HFFc6 (cell line): Measurements from ENCODE around the gene UBE2L3. TPM values are rescaled to one million over a fixed set of nuclear protein-coding genes. Genes with fewer than 3 reads are reported as not detected.
A peak's percentile ranks its signal among the peaks of the same experiment; 100 is the strongest.

ENCODE experiments used
- DNase-seq: peaks from one replicate; pipeline ENCODE4 v3.0.0-alpha.2; 2018
- H3K27ac Mint-ChIP-seq: 2 replicates; pipeline ENCODE4 v1.8.0; 2020; ENCODE audit warnings: mild to moderate bottlenecking, mixed read lengths
- H3K27me3 Mint-ChIP-seq: 2 replicates; pipeline ENCODE4 v1.8.0; 2021; ENCODE audit warnings: mild to moderate bottlenecking, moderate library complexity, mixed read lengths; ENCODE audit not compliant: insufficient read depth
- H3K36me3 Mint-ChIP-seq: 2 replicates; pipeline ENCODE4 v1.8.0; 2021; ENCODE audit warnings: low read depth, mixed read lengths
- H3K4me1 Mint-ChIP-seq: 2 replicates; pipeline ENCODE4 v1.8.0; 2020; ENCODE audit warnings: low read depth, mixed read lengths
- H3K4me3 Mint-ChIP-seq: 2 replicates; pipeline ENCODE4 v1.8.0; 2020; ENCODE audit warnings: mild to moderate bottlenecking, moderate library complexity, mixed read lengths
- H3K9me3 Mint-ChIP-seq: 2 replicates; pipeline ENCODE4 v1.8.0; 2020; ENCODE audit warnings: mild to moderate bottlenecking, mixed read lengths
- total RNA-seq, 6 experiments: library from RNA; stranded (reverse); fragmentation: NEBNext Ultra II Directional; extraction: Animal tissue kit (Norgen Biotek cat#: 25700); gene quantifications; 2 replicates in 1 of 6; 3 replicates in 5 of 6; pipeline ENCODE4 v1.2.3, GENCODE V29; 2021
- TF ChIP-seq, protein P1 (sequence below): fragments of 200-600 bp; sonication (generic); IDR thresholded peaks from 2 replicates; pipeline ENCODE4 v1.5.0; 2021; ENCODE audit warnings: antibody characterized with exemption, mild to moderate bottlenecking

The UBE2L3 gene
- total RNA-seq, 6 experiments from 2014 or later = 82.7 to 93.3 (median 88.7) TPM

DNA sequence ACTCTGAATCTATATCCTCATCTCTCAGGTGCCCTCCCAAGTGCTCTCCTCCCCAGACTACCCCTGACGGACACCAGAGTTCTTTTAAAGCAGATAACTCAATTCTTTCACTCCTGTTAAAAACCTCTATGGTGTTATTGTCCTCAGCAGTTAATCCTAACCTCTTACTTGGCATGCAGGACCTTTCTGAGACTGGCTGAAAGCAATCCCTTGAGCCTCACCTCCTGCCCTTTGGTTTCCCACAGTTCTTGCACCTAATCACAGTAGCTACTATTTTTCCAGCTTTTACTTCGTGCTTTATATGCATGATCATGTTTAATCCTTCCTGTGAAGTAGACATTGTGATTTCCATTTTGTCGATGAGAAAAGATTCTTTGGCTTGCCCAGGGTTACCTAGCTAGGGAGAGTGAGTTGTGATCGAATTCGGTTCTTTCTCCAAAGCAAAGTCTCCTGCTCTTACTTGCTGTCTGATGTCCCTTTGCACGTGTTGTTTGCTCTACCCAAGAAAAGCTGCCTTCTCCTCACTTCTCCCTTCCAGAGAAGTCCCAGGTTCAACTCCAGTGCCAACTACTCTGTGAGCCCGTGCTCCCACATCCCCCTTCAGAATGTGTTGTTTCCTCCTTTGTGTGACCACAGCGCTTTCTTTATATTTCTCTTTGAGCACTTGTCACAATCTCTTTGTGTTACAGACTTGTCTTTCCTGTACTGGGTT lies 2.1 kb downstream of the UBE2L3 start:
- peak overlapping the region; percentile 97 for H3K4me3 Mint-ChIP-seq
- H3K27me3 Mint-ChIP-seq = peaks cover 4% of the 10 kb centered on the region; the same call in 1 of the 2 replicates
- peak overlapping the region; percentile 96 for H3K27ac Mint-ChIP-seq
- DNase-seq = no peak
- no peaks in the 10 kb centered on the region for H3K9me3 Mint-ChIP-seq
- TF ChIP-seq, protein P1, sequence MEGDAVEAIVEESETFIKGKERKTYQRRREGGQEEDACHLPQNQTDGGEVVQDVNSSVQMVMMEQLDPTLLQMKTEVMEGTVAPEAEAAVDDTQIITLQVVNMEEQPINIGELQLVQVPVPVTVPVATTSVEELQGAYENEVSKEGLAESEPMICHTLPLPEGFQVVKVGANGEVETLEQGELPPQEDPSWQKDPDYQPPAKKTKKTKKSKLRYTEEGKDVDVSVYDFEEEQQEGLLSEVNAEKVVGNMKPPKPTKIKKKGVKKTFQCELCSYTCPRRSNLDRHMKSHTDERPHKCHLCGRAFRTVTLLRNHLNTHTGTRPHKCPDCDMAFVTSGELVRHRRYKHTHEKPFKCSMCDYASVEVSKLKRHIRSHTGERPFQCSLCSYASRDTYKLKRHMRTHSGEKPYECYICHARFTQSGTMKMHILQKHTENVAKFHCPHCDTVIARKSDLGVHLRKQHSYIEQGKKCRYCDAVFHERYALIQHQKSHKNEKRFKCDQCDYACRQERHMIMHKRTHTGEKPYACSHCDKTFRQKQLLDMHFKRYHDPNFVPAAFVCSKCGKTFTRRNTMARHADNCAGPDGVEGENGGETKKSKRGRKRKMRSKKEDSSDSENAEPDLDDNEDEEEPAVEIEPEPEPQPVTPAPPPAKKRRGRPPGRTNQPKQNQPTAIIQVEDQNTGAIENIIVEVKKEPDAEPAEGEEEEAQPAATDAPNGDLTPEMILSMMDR = no peak
- peaks cover 56% of the 10 kb centered on the region for H3K4me1 Mint-ChIP-seq
- peaks cover 30% of the 10 kb centered on the region for H3K36me3 Mint-ChIP-seq

DNA sequence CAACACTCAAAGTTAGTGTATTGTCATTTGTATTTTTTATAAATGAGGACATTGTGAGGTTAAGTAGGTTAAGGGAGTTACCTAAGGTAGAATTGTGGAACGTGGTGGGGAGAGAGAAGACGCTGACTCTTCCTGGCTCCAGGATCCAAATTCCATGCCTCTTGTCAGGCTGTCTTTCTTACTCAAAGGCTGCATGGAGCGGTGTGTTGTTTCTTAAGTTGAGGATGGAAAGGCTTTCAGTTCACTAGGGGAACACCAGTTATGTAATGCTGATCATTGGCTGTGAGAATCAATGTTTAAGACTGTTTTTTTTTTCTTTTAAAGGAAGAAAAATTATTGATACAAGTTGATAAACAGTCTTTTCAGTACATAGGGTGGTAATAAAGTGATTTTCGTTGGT lies 2.9 kb downstream of the UBE2L3 start:
- Mint-ChIP-seq H3K4me1 (peaks cover 58% of the 10 kb centered on the region), H3K27me3 (peaks cover 4% of the 10 kb centered on the region; the same call in 1 of the 2 replicates)

DNA sequence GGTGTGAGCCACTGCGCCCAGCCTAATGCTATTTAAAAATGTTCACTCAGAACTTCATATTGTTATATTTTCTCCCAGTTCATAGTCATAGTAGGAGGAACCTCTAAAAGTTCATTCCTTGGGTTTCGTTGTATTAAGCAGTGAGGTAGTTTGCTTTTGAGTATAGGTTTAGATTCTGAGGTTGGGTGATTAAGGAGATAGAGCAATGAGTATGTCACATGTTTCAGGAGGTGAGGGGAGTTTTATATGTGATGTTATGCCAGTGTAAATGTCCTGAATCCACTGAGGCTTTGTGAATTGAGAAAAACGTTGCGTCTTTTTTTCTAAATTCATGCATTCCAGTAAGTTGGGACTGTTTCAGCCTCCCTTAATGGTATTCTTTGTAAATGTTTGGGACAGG lies 4.2 kb downstream of the UBE2L3 start:
- TF ChIP-seq, protein P1 = no peak
- H3K9me3 Mint-ChIP-seq = no peaks in the 10 kb centered on the region
- H3K36me3 Mint-ChIP-seq = peaks cover 30% of the 10 kb centered on the region
- DNase-seq = no peak
- H3K27me3 Mint-ChIP-seq = peaks cover 4% of the 10 kb centered on the region; the same call in 1 of the 2 replicates
- H3K27ac Mint-ChIP-seq = peak overlapping the region; percentile 20; the same call in 1 of the 2 replicates
- H3K4me1 Mint-ChIP-seq = peaks cover 58% of the 10 kb centered on the region
- H3K4me3 Mint-ChIP-seq = no peak overlapping the region

More for the DNA sequence above, 2.9 kb downstream of the UBE2L3 start:
- Mint-ChIP-seq H3K4me3 (peak overlapping the region; percentile 97), H3K27ac (peak overlapping the region; percentile 96; the same call in 1 of the 2 replicates), H3K9me3 (no peaks in the 10 kb centered on the region), H3K36me3 (peaks cover 30% of the 10 kb centered on the region)
- no peak for DNase-seq
- TF ChIP-seq, protein P1 = no peak

DNA sequence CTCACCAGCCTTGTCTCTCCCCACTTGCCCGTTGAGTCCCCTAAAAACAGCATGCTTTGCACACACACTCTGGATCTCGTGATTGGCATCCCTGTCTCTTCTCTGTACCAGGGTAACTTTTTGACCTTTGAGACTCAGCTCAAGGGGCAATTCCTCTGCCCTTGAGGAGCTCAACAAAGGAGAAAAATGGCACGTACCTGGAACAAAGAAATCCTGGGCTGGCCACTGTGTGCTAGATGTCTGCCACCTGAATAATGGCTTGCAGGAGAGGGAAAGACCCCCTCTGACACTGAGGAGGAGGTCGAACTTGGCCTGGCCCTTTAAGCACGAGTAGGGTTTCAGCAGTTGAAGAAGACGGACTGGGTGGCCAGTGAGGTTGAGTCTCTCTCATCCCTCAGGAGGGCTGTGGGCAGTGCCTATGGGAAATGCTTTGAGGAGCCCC lies 5.8 kb downstream of the UBE2L3 start:
- TF ChIP-seq, protein P1 = no peak
- DNase-seq = no peak
- Mint-ChIP-seq H3K36me3 (peaks cover 33% of the 10 kb centered on the region), H3K27ac (no peak overlapping the region; the same call in 1 of the 2 replicates), H3K4me3 (no peak overlapping the region), H3K27me3 (peaks cover 4% of the 10 kb centered on the region; the same call in 1 of the 2 replicates), H3K9me3 (no peaks in the 10 kb centered on the region), H3K4me1 (peaks cover 68% of the 10 kb centered on the region)

DNA sequence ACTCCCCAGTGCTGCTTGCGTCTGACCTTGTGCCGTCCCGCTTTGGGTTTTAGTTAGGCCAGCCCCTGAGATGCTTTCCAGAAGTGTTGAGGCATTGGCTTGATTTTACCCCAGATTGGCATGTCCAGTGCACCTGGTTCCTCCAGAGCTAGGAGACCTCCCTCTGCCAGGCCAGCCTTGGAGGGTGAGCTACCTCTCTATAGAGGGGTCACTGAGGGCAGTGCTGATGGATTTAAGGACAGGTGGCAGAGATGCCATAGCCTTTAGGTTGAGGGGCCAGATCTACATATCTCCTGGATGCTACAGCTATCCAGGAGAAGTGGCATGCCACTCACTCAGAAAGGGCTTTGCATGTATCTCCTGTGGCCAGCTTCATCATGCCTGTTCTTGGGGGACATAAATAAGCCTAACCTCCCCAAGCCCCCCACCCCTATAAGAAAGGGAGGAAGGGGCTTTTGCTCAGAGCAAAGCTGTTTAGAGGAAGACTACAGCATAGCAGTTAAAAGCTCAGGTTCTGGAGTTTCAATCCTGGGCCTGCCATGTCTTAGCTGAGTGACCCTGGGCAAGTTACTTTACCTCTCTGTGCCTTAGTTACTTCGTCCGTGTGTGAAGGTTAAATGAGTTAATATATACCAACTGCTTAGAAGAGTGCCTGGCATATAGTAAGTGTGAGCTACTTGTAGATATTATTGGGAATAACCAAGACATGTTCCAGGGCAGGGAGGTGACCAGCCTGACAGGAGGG lies 6.4 kb downstream of the UBE2L3 start:
- Mint-ChIP-seq H3K27me3 (peaks cover 4% of the 10 kb centered on the region; the same call in 1 of the 2 replicates), H3K27ac (peak overlapping the region; percentile 40; the same call in 1 of the 2 replicates), H3K4me3 (no peak overlapping the region; the same call in 1 of the 2 replicates), H3K9me3 (no peaks in the 10 kb centered on the region), H3K36me3 (peaks cover 28% of the 10 kb centered on the region), H3K4me1 (peaks cover 68% of the 10 kb centered on the region)
- DNase-seq = no peak
- TF ChIP-seq, protein P1 = no peak
